ENCODE measurements around the gene MRGPRX2.

GRCh38 chr11:19083166-19083565 lies 22.6 kb upstream of the MRGPRX2 start:
- TF ChIP-seq CREB5 (CRISPR knock-in tag; IDR thresholded peaks at IDR 0.05) (no peak), HMBOX1 (IDR thresholded peaks at IDR 0.05) (no peak), MXI1 (IDR thresholded peaks at IDR 0.05; ENCODE audit: low read depth, low read length) (no peak), ZBTB11 (CRISPR knock-in tag; IDR thresholded peaks at IDR 0.05) (no peak), KLF10 (CRISPR knock-in tag; IDR thresholded peaks at IDR 0.05) (no peak), STAT5B (CRISPR knock-in tag; IDR thresholded peaks at IDR 0.05) (no peak), NCOA2 (IDR thresholded peaks at IDR 0.05; ENCODE audit: partially characterized antibody in 2 of 2) (no peak), EZH2 (IDR thresholded peaks at IDR 0.05; ENCODE audit: borderline replicate concordance, low read depth, low read length) (no peak), EP300 (IDR thresholded peaks at IDR 0.05; ENCODE audit: low read length) (no peak), CTCF (IDR thresholded peaks at IDR 0.05 in 2 of 3, conservative IDR thresholded peaks at IDR 0.05 in 1 of 3; ENCODE audit: insufficient read depth in 2 of 3, low read depth in 1 of 3, low read length in 3 of 3) (no peak), STAG1 (CRISPR knock-in tag; IDR thresholded peaks at IDR 0.05; ENCODE audit: borderline replicate concordance) (no peak), SMARCE1 (IDR thresholded peaks at IDR 0.05) (no peak), ZNF143 (CRISPR knock-in tag; IDR thresholded peaks at IDR 0.05) (no peak)
